COLO668 (cell line): Measurements from ENCODE around the gene PDIA5.

Experiments
- DNase-seq: peaks from one replicate; lab custom pipeline; 2025; ENCODE audit not compliant: unreplicated experiment; lab: John Stamatoyannopoulos, UW

PDIA5 gene

DNA sequence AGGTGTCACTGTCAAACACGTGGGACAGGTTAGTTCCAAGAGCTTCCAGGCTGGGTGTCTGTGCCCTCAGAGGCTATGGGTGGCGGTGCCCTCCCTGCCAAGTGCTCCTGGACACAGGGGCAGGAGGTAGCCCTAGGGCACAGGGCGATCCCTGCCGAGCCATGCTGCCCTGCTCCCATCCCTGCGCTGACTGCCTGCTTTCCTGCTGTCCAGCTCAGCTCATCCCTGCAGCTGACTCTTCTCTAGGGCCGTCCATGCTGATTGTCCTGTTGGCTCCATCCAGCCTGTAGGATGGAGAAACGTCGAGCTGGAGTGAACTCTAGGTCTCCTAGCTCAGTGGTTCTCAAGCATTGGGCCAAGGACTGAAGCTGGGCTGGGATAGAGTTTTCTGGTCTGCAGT is 3.7 kb downstream of the PDIA5 start:
- DNase-seq: no peak

DNA sequence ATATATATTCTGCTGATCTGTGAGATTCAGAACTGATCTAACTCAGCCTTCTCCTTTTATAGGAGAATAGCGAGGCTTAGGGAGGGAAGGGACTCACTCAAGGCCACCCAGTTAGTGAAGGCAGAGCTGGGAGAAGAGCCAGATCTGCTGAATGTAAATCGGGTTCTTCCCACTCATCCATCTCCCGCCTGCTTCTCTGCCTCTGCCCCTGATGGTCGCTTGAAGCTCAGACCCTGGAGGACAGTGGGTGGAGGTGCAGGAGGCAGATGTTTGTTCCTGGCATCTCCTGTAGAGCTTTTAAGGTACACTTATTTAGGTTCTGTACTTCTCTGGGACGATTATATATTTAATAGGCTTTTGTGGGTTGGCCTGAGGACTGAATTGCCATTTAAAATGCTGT is 4.3 kb downstream of the PDIA5 start:
- DNase-seq: no peak

DNA sequence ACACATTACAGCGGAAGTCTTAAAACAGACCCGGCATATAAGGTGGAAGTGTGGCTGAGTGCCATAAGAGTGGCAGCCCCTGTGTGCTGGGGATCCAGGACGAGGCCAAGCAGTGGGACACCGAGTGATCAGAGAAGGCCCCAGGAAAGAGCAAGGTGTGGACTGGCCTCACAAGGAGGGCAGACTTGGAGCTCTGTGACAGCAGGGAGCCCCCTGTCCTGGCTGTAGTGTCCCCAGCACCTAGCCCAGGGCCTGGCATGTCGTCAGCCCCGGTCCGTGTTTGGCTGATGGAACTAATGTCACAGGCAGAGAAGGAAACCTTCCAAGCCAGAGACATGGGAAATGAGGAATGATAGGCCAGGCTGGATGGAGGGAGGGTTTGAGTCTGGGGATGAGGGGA is 4.8 kb downstream of the PDIA5 start:
- DNase-seq: no peak

DNA sequence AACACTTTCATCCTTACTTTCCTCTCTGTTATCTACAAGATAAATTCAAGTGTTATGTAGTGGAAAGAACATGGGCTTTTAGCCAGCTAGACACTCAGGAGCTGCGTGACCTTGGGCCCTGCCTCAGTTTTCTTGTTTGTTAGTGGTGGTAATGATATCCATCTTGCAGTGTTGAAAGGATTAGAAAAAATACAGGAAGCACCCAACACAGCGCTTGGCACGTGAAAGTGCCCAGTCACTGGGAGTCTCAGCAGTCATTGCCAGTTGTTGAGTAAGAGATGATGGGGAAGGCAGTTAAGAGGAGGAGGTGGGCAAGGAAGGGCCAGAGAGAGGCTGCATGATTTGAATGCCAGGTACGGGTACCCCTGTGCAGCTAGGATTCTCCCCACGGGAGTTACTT is 5.3 kb downstream of the PDIA5 start:
- no peak for DNase-seq

DNA sequence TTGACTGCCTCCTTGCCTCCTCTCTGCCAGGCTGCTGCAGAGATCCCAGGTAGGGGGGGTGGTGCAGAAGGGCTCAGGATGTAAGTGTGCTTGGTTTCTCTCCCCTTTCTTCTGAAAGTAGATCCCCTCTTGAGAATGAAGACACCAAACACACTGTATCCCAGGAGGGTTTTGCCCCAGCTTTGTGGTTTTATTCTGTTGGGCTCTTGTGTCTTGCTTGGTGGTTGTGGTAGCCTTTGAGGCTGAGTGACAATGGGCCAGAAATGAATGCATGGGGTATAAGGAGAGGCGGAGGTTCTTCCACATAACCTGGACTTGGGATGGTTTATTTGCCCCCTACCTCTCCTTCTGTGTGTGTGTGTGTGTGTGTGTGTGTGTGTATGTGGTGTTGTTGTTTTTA is 5.7 kb downstream of the PDIA5 start:
- DNase-seq: no peak

DNA sequence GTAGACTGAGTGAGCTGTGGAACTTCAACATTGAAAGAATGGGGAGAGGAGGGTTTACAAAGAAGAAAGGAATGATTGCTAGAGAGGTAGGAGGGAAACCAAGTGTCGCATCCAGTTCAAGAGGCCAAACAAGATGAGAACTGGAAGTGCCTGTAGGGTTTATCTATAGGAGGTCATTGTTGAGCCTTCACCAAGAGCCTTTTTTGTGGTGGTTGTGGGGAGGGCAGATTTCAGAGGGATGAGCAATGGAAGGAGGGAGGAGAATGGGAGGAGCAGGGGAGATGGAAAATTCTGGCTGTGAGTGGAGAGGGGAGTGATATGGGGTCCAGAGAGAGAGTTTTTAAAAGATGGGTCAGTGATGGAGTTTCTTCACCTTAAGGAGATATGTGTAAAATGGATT is 8.5 kb downstream of the PDIA5 start:
- no peak for DNase-seq

DNA sequence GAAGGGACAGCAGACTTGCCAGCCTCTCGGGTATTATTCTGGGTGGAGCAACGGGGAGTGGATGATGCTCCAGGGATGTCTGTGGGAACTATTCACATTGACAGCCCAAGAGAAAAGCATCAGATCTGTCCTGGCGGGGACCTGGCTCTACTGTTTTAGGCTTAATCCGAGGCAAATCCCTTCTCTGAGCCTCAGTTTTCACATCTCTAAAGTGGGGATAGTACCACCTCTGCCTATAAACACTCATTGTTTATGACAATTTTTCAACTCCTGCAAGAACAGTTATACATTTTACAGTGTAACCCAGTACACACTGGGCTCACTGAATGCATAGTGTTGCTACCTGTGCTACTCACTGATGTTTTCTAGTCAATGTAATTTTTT is 9.3 kb downstream of the PDIA5 start:
- no peak for DNase-seq

DNA sequence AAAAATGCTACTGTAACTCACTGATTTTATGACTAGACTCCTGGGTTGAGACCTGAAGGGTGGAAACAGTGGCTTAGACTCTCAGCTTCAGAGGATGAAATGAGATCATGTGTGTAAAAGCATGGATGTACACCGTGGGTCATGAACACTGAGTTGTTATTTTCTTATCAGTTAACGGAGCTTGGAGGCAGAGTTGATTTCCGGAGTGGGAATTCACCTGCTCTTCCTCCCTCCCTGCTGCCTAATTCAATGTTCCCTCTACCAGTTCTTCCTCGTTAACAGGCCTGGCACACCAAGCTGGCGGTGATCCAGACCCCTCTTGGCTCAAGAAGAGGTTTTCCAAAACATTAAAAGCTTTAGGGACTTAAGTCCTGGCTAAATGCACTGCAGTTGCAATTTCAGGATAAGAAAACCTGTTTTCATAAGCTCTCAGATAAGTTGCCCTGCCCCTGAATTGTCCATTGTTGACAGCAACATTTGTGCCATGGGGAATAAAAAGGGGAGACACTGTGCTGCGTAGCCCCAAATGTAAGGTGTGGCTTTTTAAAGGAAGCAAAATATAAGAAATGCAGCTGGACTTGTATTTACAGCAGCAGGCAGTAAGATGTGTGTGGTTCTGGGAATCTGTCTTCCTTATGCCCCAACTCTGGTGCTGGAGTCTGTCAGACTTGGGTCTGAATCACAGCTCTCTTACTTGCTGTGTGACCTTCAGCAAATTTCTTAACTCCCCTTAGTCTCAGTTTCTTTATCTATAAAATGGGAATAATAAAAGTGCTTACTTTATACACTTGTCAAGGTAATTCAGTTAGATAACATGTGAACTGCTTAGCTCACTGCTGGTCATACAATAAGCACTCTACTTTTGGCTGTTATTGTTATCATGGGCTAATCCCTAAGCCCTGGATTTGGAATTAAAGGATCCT is 9.9 kb downstream of the PDIA5 start:
- no peak for DNase-seq

DNA sequence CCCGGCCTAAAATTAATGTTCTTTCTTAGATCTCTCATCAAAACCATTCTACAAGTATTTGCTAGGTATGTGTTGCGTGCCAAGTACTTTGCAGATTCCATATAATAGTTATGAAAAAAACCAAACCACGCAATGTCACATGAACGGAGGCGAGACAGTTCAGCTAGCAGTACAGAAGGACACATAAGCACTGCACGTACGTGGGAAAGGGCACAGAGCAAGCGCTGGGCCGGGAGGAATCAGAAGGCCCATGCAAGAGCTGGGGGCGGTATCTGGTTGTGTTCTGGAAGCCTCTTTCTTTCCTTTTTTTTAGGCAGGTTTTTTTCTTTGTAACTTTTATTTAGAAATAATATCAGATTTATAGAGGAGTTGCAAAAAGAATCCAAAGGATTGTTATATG is 11.3 kb downstream of the PDIA5 start:
- no peak for DNase-seq

DNA sequence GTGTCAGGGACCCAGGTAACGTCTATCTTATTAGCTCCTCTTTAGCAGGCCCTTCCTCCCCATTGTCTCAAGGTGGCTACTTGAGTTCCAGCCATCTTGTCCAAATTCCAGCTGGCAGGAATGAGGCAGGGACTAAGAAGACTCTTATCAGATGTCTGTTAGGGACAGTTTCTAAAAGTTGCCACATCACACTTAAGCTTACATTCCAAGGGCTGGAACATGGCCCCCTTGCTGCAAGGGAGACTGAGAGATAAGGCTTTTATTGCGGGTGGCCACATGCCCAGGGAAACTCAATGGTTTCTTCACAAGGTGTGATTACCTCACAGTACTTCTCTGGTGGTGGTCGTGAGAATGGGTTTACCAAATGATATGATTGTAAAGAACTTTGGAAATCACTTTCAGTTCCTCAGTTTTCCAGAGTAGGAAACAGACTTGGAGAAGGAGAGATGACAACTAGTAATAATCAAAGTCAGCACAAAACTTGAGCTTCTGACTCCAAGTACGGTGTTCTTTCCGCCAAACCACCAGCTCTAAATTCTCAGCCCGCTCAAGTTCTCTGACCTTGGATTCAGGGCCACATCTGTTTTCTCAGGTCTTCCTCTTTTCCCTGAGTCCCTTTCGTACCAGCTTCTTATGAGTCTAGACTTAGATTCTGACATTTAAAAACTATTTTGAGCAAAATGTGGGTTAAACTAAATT is 14.2 kb downstream of the PDIA5 start:
- no peak for DNase-seq

DNA sequence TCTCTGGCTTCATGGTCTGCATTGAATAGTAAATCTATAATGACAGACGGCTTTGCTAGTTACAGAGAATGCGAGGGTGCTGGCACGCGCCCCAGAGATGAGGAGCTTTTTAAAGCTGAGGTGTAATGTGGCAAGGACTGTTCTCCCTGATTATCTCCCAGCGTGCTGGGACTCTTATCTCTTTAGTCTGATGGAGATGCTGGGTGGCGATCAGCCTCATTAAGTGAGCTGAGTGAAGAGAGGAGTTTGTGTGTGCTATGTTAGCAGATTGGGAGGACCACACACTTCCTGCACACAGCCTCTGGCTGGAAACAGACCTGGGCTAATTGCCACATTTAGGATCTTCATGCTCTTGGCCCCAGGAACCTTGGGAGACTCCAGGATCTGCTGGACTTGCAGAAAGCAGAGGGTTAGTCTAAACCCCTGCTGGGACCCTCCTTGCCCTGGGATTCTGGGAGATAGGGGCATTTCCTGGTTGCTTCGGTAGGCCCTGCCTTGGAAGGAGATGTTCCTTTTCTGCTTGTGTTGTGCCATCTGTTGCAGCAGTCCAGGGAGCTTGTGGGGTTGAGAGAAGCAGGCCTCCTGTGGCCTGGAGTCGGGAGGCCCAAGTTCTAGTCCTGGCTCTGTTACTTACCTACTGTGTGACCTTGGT is 15.0 kb downstream of the PDIA5 start:
- DNase-seq: no peak

DNA sequence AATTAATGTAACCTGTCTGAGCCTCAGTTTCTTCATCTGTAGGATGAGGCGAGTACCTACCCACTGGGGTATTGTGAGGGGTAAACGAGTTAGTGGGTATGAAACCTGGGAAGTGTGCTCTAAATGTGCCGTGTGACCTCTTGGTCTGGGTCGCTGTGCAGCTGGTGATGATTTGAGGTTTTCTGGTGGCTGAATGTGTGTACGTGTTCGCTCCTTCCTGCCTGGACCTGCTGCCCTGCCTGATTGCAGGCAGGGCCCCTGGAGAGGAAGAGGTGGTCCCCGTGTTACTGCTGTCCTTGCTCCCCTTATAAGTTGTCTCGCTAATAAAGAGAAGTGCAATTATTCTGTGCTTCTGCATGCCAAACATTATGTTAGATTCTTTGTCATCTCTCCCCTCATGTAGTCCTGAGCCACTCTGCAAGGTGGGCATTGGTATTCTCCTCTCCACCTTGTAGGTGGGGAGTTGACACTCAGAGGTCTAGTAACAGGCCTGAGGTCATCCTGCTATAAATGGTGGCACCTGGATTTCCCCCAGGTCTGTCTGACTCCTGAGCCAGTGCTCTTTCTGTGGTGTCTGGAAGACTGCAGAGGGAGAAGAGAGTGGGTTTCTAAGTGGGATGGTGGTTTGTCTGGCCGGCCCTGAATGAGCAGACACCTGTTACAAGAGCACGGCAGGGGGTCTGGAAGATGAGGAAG is 15.7 kb downstream of the PDIA5 start:
- DNase-seq: no peak

DNA sequence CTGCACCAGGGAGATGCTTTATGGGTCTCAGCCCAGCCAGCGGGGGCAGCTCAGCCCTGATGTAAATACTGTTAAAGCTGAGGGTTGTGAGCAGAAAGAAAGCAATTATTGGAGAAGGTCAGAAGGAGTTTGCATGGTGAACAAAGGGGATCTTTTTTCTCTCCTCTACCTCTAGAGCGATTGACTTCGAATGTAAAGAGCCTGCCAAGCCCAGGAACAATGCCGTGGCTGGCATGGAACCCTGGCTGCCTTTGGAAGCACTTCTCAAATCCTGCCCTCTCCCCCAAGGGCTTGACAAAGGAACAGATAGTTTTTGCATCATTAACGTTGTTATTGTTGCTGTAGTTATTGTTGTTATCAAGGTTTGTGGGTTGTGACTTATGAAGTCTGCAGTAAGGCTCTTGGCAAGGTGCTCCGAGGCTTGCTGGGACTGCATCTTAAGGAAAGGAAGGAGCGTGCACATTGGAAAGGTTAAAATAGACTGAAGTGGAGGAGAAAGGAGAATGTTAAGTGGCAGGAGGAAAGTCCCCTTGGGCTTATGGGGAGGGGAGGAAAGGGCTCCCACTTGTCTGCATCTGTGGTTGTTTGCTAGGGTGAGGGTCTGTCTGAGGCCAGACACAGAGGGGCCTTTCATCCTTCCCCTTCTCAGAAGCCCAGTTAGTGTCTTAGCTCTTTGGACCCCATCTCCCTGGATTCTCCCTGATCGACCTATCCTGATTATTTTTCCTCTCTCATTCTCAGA is 16.7 kb downstream of the PDIA5 start:
- DNase-seq: no peak

DNA sequence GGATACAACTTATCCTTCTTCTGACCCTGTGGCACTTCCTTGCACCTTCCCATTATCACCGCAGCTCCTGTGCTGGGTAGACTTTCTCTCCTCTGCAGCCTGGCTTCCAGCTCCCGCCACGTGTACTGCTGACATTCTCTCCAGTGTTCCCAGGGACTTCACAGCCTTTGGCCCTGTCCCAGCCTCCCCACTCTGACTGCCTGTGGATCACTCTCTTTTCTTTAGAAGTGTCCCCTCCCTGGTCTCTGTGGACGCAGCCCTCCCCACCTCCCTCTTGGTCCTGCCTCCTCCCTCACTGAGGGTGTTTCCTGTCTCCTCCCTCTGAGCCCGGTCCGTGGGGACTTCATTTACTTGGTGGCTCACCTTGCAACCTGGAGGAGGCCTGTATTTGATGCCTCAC is 17.4 kb downstream of the PDIA5 start:
- DNase-seq: no peak

DNA sequence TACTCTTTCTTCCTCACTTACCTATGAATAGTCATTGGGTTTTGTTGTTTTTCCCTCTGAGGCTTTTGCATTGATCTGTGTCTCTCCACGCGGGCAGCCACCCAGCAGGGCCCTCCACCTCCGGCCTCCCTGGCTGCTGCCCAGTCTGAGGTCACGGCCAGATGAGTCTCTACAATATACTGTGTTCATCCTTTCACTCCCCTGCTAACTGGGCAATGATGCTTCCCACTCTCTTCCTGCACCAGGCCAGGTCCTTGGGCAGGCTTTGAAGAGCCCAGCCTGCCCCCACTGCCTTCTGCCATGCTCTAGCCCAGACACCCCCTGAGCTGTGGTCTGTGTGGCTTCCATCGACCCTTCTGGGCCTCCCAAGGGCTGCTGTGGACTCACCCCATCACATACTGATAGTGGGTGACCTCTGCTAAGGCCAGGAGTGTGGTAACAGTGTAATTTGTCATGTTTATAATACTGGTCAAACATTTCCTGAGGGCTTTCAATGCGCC is 18.0 kb downstream of the PDIA5 start:
- no peak for DNase-seq

DNA sequence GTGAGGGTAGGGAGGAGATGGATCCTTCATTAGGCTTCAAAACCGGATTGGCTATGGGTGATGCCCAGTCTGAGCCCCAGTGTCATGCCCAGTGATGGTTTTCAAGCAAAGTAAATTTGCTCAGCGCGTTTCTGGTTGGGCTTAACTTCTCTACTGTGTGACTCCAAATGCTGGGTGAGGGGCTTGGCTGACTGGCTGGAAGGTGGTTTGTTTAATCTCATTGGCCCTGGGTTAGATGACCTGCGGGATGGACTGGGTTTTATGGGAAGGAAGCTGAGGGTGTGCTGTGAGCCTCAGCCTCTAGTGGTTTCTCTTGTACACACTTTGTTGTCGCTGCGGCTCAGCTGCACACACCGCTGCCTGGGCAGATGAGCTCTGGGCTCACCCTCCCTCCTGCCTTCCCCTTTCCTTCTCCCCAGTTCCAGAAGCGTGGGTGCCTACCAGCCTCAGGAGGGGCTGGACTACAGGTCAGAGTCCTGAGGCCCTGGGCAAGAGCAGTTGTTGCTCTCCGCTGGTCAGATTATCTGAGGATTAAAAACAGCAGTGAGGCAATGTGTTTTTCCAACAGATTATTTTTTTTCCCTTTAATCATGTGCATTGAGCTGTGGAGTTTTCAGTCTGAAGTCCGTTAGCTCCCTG is 18.6 kb downstream of the PDIA5 start:
- no peak for DNase-seq

DNA sequence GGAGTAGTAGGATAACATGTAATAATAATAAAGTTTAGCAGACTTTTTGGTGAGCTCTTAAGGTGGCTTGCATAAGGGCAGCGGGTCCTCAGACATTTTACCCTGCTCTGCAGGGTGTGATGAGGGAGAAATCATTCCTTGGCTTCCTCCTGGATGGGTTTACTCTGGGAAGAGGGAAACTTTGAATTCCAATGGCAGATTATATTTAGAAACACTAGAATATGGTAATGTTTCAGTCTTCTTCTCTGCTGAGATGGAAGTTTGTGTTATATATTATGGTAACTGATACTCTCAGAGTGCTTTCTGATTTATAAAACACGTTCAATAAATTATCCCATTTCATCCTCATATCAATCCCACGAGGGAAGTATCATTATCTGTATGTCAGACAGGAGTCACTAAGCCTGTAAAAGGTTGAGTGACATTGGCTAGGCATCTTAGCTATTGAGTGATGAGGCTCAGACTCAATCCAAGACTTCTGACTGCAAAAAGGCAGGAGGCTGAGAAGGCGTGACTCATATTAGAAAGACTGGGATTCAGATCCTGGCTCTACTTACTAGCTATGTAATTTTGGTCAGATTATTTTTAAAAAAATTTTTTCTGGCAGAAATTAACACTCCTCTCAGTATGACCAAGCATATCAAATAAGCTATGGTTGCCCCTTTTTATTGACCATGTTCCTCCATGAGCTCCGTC is 19.3 kb downstream of the PDIA5 start:
- DNase-seq: no peak

DNA sequence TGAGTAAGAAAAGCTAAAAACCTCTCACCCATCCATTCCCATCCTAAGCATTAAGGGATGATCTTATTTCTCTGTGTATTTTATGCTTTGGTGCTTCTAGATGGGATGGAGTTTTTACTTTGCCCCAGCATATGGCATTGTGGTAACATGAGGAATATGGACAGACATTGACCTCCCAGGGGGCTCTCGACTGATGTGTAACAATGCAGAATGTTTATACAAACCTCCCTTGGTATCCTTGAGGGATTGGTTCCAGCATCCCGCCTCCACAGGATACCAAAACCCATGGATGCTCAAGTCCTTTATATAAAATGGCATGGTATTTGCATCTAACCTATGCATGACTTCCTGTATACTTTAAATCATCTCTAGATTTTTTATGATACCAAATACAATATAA is 21.6 kb downstream of the PDIA5 start:
- DNase-seq: no peak

DNA sequence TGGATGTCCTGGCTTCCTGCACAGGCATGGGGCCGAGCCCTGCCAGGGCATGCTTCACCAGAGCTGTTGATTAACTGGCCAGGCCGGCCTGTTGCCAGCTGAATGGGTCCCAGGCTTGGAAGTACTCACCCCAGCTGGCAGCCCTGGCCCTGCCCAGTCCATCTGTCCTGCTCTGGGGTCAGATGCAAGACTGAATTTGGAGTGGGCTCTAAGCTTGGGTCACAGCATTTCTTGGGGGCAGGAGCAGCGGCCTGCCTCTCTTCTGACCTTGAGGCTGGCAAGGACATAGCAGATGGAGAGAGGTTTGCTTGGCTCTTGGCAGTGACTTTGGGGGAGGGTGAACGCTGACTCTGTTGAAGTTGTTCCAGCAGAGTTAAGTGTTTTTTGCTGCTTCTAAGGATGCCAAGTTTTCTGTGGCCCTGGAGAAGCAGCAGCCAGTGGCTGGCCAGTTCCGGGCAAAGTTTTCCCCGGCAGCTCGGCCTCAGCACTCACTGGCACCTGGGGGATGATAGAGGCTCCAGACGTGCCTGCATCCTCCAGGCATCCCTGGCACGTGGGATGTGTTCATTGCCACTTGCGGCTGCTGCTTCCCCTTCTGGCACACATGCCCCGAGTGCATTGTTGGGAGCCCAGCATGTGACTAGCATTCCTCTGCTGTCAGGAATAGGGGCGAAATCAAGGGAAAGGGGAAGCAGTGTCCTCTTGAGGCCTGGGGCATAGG is 22.9 kb downstream of the PDIA5 start:
- no peak for DNase-seq
